ENCODE data around the gene CRYBA2. TPM values are rescaled to one million over a fixed set of nuclear protein-coding genes. Genes with fewer than 3 reads are reported as not detected.

Gene CRYBA2
- total RNA-seq, 1 donor from 2014 or later, result not detected

DNA sequence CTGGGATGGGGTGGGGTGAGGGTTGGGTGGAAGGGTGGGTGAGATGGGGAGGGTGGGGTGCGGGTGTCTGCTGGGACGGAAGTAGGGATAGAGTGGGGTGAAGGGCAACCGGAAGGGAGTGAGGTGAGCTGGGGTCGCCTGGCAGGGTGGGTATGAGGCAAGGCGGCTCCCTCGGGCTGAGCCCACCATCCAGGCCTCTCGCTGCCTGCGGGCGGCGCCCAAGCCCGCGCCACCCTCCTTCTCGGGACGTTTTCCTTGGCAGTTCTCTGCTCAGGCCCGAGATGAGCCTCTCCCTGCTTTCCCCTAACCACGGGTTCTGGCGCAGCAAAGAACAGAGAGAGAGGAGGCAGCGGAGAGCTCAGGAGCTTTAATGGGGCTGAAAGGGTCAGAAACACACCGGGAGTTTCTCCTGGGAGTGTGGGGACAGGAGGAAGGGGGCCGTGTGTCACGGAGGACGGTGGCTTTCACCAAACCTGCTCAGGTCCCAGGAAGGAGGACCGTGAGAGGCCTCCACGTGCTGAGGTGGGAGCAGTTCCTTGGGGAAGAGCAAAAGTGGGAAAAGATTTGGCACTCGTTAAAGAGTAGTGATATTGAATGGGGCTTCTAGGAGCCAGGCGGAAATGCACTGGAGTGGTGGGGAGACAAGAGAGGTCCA, 12.4 kb downstream of the CRYBA2 start:
- Mint-ChIP-seq H3K4me1 (peaks cover 30% of the 10 kb centered on the region), H3K27ac (no peak overlapping the region)
- DNase-seq (ENCODE audit: low spot score in 2 of 2, unreplicated experiment in 2 of 2), result no peak

DNA sequence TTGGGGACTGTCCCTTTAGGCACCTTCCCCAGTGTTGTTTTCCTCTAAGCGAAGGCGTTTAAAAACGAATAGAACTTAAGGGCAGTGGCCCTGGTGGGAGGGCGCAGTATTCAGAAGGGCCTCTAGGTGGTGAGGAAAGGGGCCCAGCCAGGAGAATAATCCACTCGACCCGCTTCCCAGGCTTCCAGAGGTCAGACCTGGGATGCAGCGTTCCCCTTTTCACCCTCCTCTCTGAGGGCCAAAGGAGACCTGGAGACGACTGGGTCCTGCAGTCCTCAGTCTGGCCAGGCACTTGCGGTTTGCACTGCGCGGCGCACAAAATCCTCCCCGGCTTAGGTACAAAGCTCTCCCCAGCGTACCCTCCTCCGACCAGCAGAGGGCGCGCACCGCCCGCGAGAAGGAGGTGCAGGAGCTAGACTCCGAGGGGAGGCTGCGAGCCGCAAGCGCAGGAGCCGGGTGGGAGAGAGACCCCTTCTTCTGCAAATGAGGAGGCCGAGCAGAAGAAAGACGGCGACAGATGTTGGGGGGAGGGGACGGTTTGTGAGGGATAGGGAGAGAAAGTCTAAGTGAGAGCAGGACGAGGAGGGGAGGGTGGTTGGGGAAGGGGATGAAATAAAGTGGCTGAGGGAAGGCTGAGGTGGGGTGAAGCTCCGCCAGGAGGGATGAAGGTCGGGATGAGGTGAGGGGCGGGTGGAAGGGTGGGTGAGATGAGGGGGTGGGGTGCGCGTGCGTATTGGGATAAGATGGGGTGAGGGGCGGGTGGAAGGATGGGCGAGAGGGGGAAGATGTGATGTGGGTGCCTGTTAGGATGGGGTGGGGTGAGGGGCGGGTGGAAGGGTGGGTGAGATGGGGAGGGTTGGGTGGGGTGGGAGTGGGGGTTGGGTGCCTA, 13.1 kb downstream of the CRYBA2 start:
- H3K4me3 Mint-ChIP-seq, result peak overlapping the region; percentile 37
- no peaks in the 10 kb centered on the region for H3K9me3 Mint-ChIP-seq
- TF ChIP-seq, protein P1, sequence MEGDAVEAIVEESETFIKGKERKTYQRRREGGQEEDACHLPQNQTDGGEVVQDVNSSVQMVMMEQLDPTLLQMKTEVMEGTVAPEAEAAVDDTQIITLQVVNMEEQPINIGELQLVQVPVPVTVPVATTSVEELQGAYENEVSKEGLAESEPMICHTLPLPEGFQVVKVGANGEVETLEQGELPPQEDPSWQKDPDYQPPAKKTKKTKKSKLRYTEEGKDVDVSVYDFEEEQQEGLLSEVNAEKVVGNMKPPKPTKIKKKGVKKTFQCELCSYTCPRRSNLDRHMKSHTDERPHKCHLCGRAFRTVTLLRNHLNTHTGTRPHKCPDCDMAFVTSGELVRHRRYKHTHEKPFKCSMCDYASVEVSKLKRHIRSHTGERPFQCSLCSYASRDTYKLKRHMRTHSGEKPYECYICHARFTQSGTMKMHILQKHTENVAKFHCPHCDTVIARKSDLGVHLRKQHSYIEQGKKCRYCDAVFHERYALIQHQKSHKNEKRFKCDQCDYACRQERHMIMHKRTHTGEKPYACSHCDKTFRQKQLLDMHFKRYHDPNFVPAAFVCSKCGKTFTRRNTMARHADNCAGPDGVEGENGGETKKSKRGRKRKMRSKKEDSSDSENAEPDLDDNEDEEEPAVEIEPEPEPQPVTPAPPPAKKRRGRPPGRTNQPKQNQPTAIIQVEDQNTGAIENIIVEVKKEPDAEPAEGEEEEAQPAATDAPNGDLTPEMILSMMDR (IDR thresholded peaks at IDR 0.05; ENCODE audit: unreplicated experiment), result peak; percentile 89

More for the DNA sequence above, 12.4 kb downstream of the CRYBA2 start:
- peaks cover 92% of the 10 kb centered on the region for H3K27me3 Mint-ChIP-seq (ENCODE audit: low read depth)
- TF ChIP-seq, protein P1 (IDR thresholded peaks at IDR 0.05; ENCODE audit: unreplicated experiment), result no peak
- H3K9me3 Mint-ChIP-seq, result no peaks in the 10 kb centered on the region
- no peaks in the 10 kb centered on the region for H3K36me3 Mint-ChIP-seq
- peak overlapping the region; percentile 50 for H3K4me3 Mint-ChIP-seq

DNA sequence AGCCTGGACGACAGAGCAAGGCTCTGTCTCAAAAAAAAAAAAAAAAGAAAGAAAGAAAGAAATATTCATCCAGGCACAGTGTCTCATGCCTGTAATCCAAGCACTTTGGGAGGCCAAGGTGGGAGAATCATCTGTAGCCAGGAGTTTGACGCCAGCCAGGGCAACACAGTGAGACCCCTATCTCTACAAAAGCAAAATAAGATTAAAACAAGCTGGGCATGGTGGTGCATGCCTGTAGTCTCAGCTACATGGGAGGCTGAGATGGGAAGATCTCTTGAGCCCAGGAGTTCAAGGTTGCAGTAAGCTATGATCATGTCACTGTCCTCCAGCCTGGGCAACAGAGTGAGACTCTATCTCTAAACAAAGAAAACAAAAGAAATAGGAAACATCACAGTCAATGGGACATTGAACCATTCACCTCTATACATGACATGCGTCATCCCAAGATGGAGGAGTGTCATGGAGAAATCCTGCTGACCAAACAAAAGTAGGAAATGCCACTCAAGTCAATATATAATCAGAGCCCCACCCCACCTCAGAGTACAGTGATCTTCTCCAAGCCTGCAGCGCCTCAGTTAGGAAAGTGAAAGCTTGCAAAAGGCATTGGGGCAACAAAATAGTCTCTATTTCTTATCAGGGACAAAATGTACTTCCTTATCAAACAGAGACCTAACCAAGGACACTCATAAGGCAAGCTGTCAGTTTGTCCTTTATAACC, 18.0 kb downstream of the CRYBA2 start:
- Mint-ChIP-seq H3K27me3 (ENCODE audit: low read depth) (peaks cover 84% of the 10 kb centered on the region), H3K27ac (no peak overlapping the region), H3K4me1 (peaks cover 6% of the 10 kb centered on the region), H3K36me3 (no peaks in the 10 kb centered on the region), H3K4me3 (no peak overlapping the region), H3K9me3 (no peaks in the 10 kb centered on the region)
- no peak for DNase-seq (ENCODE audit: low spot score in 2 of 2, unreplicated experiment in 2 of 2)
- TF ChIP-seq, protein P1 (IDR thresholded peaks at IDR 0.05; ENCODE audit: unreplicated experiment), result no peak

More for the DNA sequence above, 13.1 kb downstream of the CRYBA2 start:
- H3K27ac Mint-ChIP-seq, result no peak overlapping the region
- peaks cover 94% of the 10 kb centered on the region for H3K27me3 Mint-ChIP-seq (ENCODE audit: low read depth)
- H3K36me3 Mint-ChIP-seq, result no peaks in the 10 kb centered on the region
- peak; percentile 74 to 91 for DNase-seq (ENCODE audit: low spot score in 2 of 2, unreplicated experiment in 2 of 2)
- peaks cover 24% of the 10 kb centered on the region for H3K4me1 Mint-ChIP-seq

DNA sequence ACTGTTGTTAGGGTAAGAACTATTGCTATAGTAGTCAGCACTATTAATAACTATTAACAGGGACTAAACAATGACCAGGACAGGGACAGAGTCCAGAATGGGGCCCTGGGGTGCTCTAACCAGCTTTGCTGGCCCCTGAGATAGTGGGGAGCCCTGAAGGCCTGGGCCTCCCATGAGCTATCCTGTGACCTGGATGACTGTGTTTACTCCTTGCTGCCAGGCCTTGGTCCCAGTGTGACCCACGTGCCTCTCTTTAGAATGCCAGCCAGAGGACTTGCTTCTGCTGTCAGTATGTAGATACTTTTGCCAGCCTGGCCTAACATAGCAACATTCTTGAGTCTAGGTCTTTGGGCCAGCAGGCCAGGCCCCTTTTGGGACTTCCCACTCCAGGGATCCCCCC, 22.3 kb downstream of the CRYBA2 start:
- no peaks in the 10 kb centered on the region for H3K36me3 Mint-ChIP-seq
- no peak for DNase-seq (ENCODE audit: low spot score in 2 of 2, unreplicated experiment in 2 of 2)
- no peak overlapping the region for H3K4me3 Mint-ChIP-seq
- no peak overlapping the region for H3K27ac Mint-ChIP-seq
- H3K4me1 Mint-ChIP-seq, result no peaks in the 10 kb centered on the region
- peaks cover 78% of the 10 kb centered on the region for H3K27me3 Mint-ChIP-seq (ENCODE audit: low read depth)
- TF ChIP-seq, protein P1 (IDR thresholded peaks at IDR 0.05; ENCODE audit: unreplicated experiment), result no peak
- peaks cover 5% of the 10 kb centered on the region for H3K9me3 Mint-ChIP-seq

DNA sequence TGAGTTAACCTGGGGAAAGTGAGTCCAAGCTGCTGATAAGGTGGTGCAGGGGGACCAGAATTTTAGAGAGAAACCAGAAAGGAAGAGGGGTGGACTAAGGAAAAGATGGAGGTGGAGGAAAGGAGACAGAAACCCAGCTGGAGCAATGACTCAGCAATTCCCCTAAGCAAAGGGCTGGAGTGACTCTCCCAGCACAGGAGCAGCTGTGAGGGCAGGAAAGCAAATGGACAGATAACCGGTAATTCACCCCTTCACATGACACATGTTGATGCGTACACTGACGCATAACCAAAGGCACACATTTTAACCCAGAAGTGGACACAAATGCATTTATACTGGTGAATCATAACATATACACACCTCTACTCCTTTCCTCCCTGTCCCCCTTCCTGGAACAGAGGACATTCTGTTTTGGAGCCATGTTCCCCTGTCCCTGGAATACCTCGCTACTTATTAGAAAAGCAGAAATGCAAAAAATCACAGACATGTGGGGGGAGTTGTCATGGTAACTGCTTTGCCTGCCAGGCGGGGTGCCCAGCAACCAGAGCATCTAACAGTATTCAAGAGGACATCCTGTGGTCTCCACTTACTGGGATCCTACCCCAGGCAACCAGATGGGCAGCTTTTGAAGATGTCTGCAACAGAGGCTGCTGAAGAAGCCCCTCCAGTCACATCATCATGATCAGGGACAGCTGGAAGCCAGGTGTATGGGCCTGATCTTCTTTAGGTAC, 29.0 kb downstream of the CRYBA2 start:
- no peak for DNase-seq (ENCODE audit: low spot score in 2 of 2, unreplicated experiment in 2 of 2)
- no peaks in the 10 kb centered on the region for H3K36me3 Mint-ChIP-seq
- H3K27me3 Mint-ChIP-seq (ENCODE audit: low read depth), result peaks cover 58% of the 10 kb centered on the region
- H3K9me3 Mint-ChIP-seq, result no peaks in the 10 kb centered on the region
- H3K4me3 Mint-ChIP-seq, result peak overlapping the region; percentile 77
- peaks cover 35% of the 10 kb centered on the region for H3K4me1 Mint-ChIP-seq
- H3K27ac Mint-ChIP-seq, result peak overlapping the region; percentile 87
- TF ChIP-seq, protein P1 (IDR thresholded peaks at IDR 0.05; ENCODE audit: unreplicated experiment), result no peak
